OCI-LY1 (cell line): ENCODE data around the gene TMEM131.

ENCODE experiments used
- H2AFZ ChIP-seq: fragments of 200-600 bp; sonication (generic), shearing (Covaris generic); 2 replicates; pipeline ENCODE4 v1.6.0; 2014; ENCODE audit warnings: antibody characterized with exemption, mild to moderate bottlenecking, low read length
- H3F3A ChIP-seq: fragments of 200-600 bp; sonication (generic), shearing (Covaris generic); 2 replicates; pipeline ENCODE4 v1.6.0; 2014; ENCODE audit warnings: mild to moderate bottlenecking, antibody characterized with exemption, low read length, moderate library complexity; ENCODE audit not compliant: insufficient read depth
- H3K27ac ChIP-seq: fragments of 200-600 bp; sonication (generic); 2 replicates; pipeline ENCODE4 v1.5.1; 2014; ENCODE audit warnings: low read length, mixed run types, mild to moderate bottlenecking, low read depth; ENCODE audit not compliant: poor library complexity, severe bottlenecking
- H3K27me3 ChIP-seq: fragments of 200-600 bp; sonication (generic); 2 replicates; pipeline ENCODE4 v1.6.0; 2014; ENCODE audit warnings: antibody characterized with exemption, mild to moderate bottlenecking, low read length, moderate library complexity; ENCODE audit not compliant: insufficient read depth
- H3K36me3 ChIP-seq: fragments of 200-600 bp; sonication (generic); 2 replicates; pipeline ENCODE4 v1.6.1; 2014; ENCODE audit warnings: mild to moderate bottlenecking, antibody characterized with exemption, low read length, moderate library complexity, mixed read lengths; ENCODE audit not compliant: insufficient read depth
- H3K4me1 ChIP-seq: fragments of 200-600 bp; sonication (generic); 2 replicates; pipeline ENCODE4 v1.5.1; 2014; ENCODE audit warnings: mild to moderate bottlenecking, low read length, moderate library complexity; ENCODE audit not compliant: insufficient read depth, severe bottlenecking
- H3K4me2 ChIP-seq: fragments of 200-600 bp; sonication (generic), shearing (Covaris generic); 2 replicates; pipeline ENCODE4 v1.6.1; 2014; ENCODE audit warnings: low read length
- H3K4me3 ChIP-seq: fragments of 200-600 bp; sonication (generic); 2 replicates; pipeline ENCODE4 v1.5.1; 2014; ENCODE audit warnings: low read length, low read depth, mild to moderate bottlenecking, mixed read lengths; ENCODE audit not compliant: poor library complexity, severe bottlenecking
- H3K79me2 ChIP-seq: fragments of 200-600 bp; shearing (Covaris generic); 2 replicates; pipeline ENCODE4 v1.6.1; 2016; ENCODE audit warnings: mixed run types, low read length, mixed read lengths; ENCODE audit not compliant: insufficient read depth
- H3K9ac ChIP-seq: fragments of 200-600 bp; sonication (generic), shearing (Covaris generic); 2 replicates; pipeline ENCODE4 v1.6.1; 2014; ENCODE audit warnings: mild to moderate bottlenecking, low read length, mixed read lengths
- H3K9me2 ChIP-seq: fragments of 200-600 bp; sonication (generic), shearing (Covaris generic); 2 replicates; pipeline ENCODE4 v1.6.1; 2014; ENCODE audit warnings: low read depth, mild to moderate bottlenecking, low read length, mixed read lengths
- H3K9me3 ChIP-seq: fragments of 200-600 bp; shearing (Covaris generic); 2 replicates; pipeline ENCODE4 v1.6.1; 2014; ENCODE audit warnings: low read length, mixed read lengths
- H4K20me1 ChIP-seq: fragments of 200-600 bp; sonication (generic), shearing (Covaris generic); 2 replicates; pipeline ENCODE4 v1.6.0; 2016; ENCODE audit warnings: mild to moderate bottlenecking, low read length; ENCODE audit not compliant: insufficient read depth
- EZH2 ChIP-seq: fragments of 200-600 bp; sonication (generic), shearing (Covaris generic); IDR thresholded peaks from 2 replicates; pipeline ENCODE4 v1.8.0; 2017; ENCODE audit warnings: borderline replicate concordance, mixed run types, mild to moderate bottlenecking, antibody characterized with exemption, low read length, moderate library complexity, mixed read lengths
- TF ChIP-seq, protein P1 (sequence below): fragments of 200-600 bp; sonication (generic), shearing (Covaris generic); IDR thresholded peaks from 2 replicates; pipeline ENCODE4 v1.5.1; 2017; ENCODE audit warnings: mild to moderate bottlenecking, antibody characterized with exemption, low read length, moderate library complexity, mixed read lengths

TMEM131 gene

GRCh38 chr2:97868986-97869721, 126.6 kb downstream of the TMEM131 start:
- H3K79me2 ChIP-seq: no peaks in the 10 kb centered on the region
- TF ChIP-seq, protein P1, sequence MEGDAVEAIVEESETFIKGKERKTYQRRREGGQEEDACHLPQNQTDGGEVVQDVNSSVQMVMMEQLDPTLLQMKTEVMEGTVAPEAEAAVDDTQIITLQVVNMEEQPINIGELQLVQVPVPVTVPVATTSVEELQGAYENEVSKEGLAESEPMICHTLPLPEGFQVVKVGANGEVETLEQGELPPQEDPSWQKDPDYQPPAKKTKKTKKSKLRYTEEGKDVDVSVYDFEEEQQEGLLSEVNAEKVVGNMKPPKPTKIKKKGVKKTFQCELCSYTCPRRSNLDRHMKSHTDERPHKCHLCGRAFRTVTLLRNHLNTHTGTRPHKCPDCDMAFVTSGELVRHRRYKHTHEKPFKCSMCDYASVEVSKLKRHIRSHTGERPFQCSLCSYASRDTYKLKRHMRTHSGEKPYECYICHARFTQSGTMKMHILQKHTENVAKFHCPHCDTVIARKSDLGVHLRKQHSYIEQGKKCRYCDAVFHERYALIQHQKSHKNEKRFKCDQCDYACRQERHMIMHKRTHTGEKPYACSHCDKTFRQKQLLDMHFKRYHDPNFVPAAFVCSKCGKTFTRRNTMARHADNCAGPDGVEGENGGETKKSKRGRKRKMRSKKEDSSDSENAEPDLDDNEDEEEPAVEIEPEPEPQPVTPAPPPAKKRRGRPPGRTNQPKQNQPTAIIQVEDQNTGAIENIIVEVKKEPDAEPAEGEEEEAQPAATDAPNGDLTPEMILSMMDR: no peak
- TF ChIP-seq EZH2: no peak
- H3K4me1 ChIP-seq: peaks cover 16% of the 10 kb centered on the region
- H3K9ac ChIP-seq: no peak overlapping the region
- no peaks in the 10 kb centered on the region for H3F3A ChIP-seq
- H3K4me3 ChIP-seq: no peak overlapping the region
- no peaks in the 10 kb centered on the region for H3K9me3 ChIP-seq
- H3K36me3 ChIP-seq: peaks cover 10% of the 10 kb centered on the region; the same call in 1 of the 2 replicates
- no peaks in the 10 kb centered on the region; the same call in 1 of the 2 replicates for H4K20me1 ChIP-seq
- no peak overlapping the region for H3K4me2 ChIP-seq
- no peaks in the 10 kb centered on the region for H3K27me3 ChIP-seq
- no peaks in the 10 kb centered on the region for H3K9me2 ChIP-seq
- H3K27ac ChIP-seq: no peak overlapping the region
- no peak overlapping the region for H2AFZ ChIP-seq

DNA sequence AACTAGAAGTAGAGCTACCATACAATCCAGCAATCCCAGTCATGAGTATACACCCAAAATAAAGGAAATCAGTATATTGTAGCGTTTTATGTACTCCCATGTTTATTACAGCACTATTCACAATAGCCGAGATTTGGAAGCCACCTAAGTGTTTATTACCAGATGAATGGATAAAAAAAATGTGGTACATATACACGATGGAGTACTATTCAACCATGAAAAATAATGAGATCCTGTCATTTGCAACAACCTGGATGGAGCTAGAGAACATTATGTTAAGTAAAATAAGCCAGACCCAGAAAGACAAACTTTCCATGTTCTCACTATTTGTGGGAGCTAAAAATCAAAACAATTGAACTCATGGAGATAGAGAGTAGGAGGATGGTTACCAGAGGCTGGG, 131.9 kb downstream of the TMEM131 start:
- Histone ChIP-seq H3K9me3 (no peaks in the 10 kb centered on the region), H3K27me3 (no peaks in the 10 kb centered on the region), H3K4me3 (no peak overlapping the region), H3K27ac (no peak overlapping the region), H3K9me2 (no peaks in the 10 kb centered on the region), H3K79me2 (no peaks in the 10 kb centered on the region), H3F3A (no peaks in the 10 kb centered on the region), H4K20me1 (no peaks in the 10 kb centered on the region), H3K36me3 (peaks cover 10% of the 10 kb centered on the region), H3K4me2 (no peak overlapping the region), H3K9ac (no peak overlapping the region), H2AFZ (no peak overlapping the region), H3K4me1 (no peaks in the 10 kb centered on the region)
- TF ChIP-seq, protein P1: no peak
- no peak for TF ChIP-seq EZH2

DNA sequence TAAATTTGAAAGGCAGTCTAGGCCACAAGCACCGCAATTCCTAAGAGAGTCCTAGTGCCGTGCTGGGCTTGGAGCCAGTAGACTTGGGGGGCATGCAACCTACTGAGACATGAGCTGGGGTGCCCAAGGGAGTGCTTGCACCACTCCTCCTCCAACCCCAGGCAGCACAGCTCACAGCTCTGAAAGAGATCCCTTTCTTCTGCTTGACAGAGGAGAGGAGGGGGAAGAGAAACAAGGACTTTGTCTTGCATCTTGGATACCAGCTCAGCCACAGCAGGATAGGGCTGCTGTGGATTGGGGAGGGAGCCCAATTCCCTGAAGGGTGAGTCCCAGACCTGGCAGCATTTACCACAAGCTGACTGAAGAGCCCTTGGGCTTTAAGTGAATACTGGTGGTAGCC, 134.6 kb downstream of the TMEM131 start:
- H3K9me2 ChIP-seq: no peaks in the 10 kb centered on the region
- no peaks in the 10 kb centered on the region for H4K20me1 ChIP-seq
- no peak overlapping the region for H3K4me2 ChIP-seq
- no peak overlapping the region for H3K27ac ChIP-seq
- no peak overlapping the region for H3K4me3 ChIP-seq
- no peaks in the 10 kb centered on the region for H3K9me3 ChIP-seq
- no peak overlapping the region for H2AFZ ChIP-seq
- TF ChIP-seq EZH2: no peak
- TF ChIP-seq, protein P1: no peak
- peaks cover 13% of the 10 kb centered on the region for H3K36me3 ChIP-seq
- H3K27me3 ChIP-seq: no peaks in the 10 kb centered on the region
- H3F3A ChIP-seq: no peaks in the 10 kb centered on the region
- H3K4me1 ChIP-seq: no peaks in the 10 kb centered on the region
- H3K79me2 ChIP-seq: no peaks in the 10 kb centered on the region
- H3K9ac ChIP-seq: no peak overlapping the region
